ENCODE results near the gene HSPA12B.
A peak's percentile ranks its signal among the peaks of the same experiment; 100 is the strongest.

HSPA12B gene

GRCh38 chr20:3767110-3767426 is 34.6 kb downstream of the HSPA12B start:
- no peak for DNase-seq (ENCODE audit: low read depth)

DNA sequence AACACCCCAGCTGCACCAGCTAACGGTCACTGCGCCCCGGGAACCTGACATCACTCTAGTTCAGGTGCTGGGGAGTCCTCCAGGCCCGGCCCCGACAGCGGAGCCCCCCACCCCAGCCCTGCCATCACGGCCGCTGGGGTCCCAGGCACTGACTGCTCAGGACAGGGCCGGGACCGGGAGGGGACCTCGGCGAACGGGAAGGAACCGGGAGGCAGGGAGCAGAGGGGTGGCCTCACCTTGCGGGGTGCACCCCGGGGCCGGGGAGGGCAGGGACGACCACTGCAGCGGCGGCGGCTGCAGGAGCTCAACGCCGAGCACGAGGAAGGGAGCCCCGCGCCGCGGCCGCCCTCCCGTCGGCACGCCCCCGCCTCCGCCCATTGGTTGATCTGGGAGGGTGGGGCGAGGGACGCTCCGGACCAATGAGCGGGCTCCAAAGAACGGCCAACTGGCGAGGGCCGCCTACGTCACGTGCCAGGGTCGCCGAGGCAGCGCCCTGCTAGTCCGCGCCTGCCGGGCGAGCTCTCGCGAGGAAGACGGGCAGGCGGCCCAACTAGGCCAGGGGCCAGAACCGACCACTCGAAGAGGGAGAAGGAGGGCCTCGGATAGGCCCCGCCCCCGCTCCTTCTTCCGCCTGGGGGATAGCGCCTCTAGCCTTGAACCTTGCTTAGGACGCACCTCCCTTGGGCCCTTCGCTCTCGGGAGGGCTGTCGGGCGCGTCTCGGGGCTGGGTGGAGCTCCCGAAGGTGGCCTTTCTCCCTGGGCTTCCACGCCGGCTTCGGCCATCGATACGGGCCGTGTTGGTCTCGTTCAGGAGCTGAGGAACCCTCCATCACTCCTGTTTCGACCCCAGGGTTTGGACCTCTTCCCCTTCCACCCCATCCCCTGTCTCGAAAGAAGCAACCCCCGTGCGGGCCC is 35.2 kb downstream of the HSPA12B start, which contains the start of gene ADISSP:
Gene ADISSP, minus strand, starts transcription at position 327 of the 915 bp plus-strand sequence. CDS start 7,653 bp downstream, outside the sequence.
- DNase-seq (ENCODE audit: low read depth), result peak; percentile 98

DNA sequence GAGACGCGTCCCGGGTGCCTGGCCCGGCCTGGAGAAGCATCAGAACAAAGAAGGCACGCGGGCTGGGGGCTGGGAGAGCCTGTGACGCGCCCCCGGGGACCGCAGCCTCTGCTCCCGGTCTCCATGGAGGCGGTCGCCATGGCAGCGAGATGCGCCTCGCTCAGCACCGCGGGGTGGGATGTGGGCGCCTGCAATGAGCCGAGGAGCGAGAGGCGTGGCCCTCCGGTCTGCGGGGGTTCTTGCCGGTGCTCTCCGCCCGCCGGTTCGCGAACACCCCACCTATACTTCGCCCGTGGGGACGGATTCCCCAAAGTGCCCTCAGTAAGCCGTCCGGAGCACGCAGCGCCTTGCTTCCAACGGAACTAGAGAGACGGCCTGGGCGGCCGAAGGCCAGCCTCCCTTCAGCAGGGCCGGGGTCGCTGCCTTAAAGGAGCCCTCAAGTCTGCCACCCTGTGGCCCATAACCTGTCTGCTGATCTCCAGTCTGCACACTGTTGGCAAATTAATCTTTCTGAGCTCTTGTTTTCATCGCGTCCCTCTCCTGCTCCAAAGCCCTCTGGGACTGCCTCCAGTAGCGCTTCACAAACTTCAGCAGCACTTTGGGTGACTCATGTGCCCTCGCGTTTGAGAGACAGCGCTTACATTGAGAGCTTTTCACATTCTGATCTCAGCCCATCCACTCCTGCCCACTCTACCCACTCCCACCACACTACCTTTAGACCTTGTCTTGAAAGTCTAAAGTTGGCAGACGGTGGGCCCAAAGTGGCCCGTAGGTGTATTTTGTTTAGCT is 36.1 kb downstream of the HSPA12B start:
- DNase-seq (ENCODE audit: low read depth), result peak; percentile 58

DNA sequence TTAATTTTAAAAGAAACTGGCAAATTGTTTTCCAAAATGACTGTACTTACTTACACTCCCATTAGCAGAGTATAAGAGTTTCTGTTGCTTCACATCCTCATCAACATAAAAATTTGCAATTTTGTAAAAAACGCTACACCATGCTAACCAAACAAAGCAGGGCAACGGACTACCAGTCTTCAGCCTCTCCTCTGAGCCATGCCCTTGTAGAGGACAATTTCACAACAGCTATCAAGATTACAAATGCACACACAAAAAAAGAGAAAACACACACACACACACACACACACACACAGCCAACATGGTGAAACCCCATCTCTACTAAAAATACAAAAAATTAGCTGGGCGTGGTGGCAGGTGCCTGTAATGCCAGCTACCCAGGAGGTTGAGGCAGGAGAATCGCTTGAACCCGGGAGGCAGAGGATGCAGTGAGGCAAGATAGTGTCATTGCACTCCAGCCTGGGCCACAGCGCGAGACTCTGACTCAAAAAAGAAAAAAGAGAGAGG is 39.1 kb downstream of the HSPA12B start:
- DNase-seq (ENCODE audit: low read depth), result no peak

GRCh38 chr20:3775457-3776108 is 43.1 kb downstream of the HSPA12B start:
- DNase-seq (ENCODE audit: low read depth), result no peak

DNA sequence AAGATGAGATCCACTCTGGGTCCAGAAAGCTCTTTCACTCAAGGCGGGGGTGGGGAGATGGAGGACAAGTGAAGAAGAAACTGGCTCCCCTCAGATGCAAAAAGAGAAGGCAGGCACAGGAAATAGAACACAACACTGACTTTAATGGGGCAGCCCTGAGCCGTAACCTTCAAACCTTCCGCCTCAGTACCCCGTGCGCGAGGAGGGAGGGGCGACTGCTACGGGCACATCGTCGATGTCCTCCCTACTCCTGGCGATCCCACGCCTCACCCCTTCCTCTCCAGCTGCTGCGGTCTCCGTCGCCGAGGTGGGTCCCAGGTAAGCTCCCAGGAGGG is 44.9 kb downstream of the HSPA12B start:
- no peak for DNase-seq (ENCODE audit: low read depth)

- no peak for DNase-seq (ENCODE audit: low read depth)
These were observed 45.5 kb downstream of the HSPA12B start for GRCh38 chr20:3777716-3778629.

GRCh38 chr20:3778976-3779375 is 46.5 kb downstream of the HSPA12B start:
- no peak for DNase-seq (ENCODE audit: low read depth)

- peak; percentile 86 for DNase-seq (ENCODE audit: low read depth)
These were observed 48.8 kb downstream of the HSPA12B start, which contains the start of gene SPEF1 for GRCh38 chr20:3781153-3781910. SPEF1 (minus strand) TSS chr20:3781448; CDS start chr20:3781287, 161 bp downstream.

DNA sequence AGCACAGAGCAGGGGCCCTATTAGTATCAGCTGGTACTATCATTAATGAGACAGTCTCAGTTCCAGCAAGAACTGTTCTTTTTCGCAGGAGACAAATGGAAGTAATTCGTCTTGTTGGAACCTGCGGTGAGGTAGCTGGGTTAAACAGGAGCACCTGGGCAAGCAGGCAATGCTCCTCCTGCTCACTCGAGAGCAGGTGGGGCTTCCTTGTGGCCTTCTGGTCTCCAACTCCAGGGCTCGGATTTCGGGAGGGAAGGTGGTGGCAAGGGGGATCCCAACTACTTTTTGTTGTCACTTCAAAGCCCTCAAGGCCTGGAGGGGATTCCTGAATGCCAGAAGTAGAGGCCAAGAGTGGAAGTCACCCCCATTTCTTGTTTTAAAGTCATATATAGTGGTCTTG is 50.1 kb downstream of the HSPA12B start:
- DNase-seq (ENCODE audit: low read depth), result no peak

- DNase-seq (ENCODE audit: low read depth), result no peak
These were observed 50.6 kb downstream of the HSPA12B start for GRCh38 chr20:3783068-3783489.

DNA sequence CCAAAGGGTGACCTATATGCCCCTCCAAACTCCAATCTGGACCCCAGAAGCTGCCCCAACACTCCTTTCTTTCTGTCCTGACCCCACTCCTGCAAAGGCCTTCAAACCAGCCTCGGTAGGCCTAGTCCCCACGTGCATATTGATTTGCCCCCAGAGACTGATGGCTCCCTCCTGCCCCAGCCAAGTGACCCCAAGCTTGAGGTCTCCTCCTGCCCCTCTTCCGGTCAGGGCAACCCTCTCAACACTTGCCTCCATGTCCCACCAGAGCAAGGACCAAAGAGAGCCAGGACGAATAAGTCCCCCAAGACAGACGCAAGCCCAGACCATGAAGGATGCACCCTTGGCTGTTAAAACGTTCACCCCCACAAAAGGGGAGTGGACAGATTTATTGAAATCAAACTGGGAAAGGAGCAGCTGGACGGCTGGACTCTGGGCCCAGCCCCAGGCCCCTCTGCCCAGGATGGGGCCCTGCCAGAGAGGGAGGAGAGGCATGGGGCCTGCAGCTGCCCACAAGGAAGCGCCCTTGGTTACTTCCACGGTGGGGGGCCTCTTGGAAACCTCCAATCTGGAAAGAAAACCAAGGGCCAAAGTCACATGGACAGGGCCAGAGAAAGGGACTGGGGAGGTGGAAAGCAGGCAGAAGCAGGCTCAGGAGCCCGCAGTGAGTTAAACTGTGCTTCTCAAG is 51.2 kb downstream of the HSPA12B start:
- DNase-seq (ENCODE audit: low read depth), result no peak

GRCh38 chr20:3784216-3784853 is 51.9 kb downstream of the HSPA12B start:
- no peak for DNase-seq (ENCODE audit: low read depth)

DNA sequence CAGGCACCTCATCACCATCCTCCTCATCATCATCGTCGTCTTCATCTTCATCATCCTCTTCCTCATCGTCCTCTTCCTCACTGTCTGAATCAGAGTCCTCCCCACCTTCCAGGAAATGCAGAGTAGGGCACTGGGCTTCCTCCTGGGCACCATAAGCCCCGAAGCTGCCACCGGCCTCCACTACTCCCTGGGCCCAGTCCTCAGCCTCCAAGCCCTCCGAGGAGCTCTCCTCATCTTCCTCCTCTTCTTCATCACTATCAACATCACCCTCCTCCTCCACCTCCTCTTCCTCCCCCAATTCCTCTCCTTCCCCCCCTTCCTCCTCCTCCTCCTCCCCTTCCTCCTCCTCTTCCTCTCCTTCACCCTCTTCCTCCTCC is 52.4 kb downstream of the HSPA12B start:
- no peak for DNase-seq (ENCODE audit: low read depth)

DNA sequence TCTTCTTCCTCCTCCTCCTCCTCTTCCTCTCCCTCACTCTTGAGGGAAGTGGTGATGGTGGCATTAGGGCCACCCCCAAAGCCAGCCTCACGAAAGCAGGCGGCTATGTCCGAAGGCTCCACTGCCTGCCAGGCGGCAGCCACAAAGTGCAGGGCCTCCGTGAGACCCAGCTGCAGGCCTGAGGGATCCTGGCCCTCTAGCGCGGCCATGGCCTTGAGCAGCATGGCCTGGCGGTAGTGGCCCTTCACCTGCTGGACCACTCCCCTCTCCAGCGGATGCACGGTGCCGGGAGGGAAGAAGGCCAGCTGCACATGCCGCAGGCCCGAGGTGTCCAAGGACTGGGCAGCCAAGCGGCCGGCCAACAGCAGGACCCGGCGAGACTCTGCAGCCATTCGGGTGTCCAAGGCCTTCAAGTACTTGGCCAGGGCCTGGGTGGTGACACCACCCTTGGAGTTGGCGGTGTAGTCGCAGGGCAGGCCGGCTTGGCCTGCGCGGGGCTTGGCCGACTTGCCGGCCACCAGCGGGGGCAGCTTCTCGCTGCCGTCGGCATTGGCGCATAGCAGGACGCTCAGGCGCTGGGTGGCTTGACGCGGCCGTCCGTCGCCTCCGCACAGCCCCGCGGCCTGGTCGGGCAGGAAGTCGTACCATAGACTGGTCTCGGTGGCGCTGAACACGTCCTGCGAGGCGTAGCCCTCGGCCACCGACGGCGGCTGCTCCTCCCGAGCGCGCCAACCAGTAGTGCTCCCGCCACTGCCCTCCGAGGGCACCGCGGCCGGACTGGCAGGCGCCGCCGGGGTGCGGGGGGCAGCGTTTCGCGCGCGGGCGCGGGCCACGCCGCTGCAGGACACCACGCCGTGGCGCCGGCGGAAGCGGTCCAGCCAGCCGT is 53.0 kb downstream of the HSPA12B start:
- no peak for DNase-seq (ENCODE audit: low read depth)

DNA sequence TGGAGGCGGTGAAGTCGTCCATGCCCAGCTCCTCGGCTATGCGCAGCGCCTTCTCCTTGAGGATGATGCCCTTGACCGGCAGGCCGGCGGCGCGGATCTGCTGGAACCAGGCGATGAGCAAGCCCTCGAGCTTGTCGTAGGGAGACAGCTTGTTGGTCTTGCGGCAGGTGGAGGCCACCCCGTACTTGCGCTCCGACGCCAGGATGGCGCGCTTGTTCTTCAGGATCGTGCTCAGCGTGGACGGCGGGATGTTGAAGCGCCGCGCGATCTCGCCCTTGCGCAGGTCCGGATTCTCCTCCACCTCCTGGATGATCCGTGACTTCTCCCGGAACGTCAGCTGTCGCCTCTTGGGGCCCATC is 53.6 kb downstream of the HSPA12B start:
- no peak for DNase-seq (ENCODE audit: low read depth)

- peak; percentile 53 for DNase-seq (ENCODE audit: low read depth)
These were observed 54.3 kb downstream of the HSPA12B start, which contains the start of gene CENPB for GRCh38 chr20:3786665-3787323. CENPB (minus strand) TSS chr20:3786740; CDS start chr20:3786483, 257 bp downstream.
